GM19438 (cell line): ENCODE results near the gene LOXL1.
"Not testable (repeated sequence)": the region's sequence is repeated elsewhere in the genome, so short reads cannot be mapped to it uniquely, and the experiment has no call there.

ENCODE experiments used
- ATAC-seq: cut with Tn5 transposase; IDR thresholded peaks from one replicate; pipeline ENCODE4 v1.9.1; 2021; ENCODE audit warnings: low read depth; ENCODE audit not compliant: unreplicated experiment

Gene LOXL1

DNA sequence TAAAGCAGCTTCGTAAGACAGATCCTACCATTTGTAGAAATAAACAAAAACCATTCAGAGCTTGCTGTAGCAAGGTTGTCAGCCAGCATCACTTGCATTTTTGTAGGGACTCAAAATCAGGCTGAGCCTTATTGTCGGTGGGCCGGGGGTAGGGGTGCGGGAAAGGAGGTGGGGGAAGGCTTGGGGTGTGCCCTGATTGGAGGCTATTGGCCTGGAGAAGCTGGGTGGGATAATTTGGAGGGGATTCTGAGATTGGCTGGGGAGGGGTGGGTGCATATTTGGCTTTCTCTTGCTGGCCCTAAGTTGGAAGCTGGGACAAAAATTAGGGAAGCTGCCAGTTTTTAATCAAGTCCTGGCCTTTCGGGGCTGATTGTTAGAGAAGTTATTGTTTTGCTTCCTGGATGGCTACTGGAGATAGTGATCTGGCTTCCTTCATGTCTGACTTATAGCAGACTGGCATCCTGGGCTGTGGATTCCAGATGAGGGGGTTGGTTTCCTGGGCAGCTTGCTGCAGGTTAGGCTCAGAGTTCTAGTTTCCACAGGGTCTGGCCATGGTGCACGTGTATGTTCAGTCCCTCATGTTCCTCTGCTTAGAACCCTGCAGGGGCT, 43.0 kb downstream of the LOXL1 start:
- no peak for ATAC-seq

DNA sequence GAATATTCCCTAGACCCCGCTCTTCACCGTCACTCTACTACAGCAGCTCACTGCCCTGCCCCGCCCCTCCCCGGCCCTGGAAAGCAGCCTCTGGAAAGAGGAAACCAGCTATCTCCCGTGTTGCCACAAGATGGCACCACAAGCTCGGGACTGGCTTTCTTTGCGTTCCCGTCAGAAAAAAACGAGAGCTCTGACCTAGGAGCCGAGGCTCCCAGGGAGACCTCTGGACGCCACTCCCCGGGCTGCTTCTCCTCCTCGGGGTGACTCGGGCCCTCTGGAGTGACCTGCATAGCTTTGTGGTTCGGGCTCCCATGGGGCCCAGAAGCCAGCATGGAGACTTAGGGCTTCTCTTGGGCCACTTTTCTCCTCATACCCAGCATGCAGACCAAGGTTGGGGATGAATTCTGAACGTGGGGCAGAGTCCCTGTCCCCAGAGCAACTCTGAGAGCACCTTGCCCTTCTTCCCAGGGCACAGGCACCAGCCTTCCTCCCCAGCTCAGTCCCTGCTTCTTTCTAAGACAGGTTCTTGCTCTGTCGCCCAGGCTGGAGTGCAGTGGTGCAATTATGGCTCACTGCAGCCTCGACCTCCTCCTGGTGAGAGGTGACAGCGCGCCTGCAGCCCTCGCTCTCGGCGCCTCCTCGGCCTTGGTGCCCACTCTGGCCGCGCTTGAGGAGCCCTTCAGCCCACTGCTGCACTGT, 46.9 kb downstream of the LOXL1 start:
- ATAC-seq = no peak

DNA sequence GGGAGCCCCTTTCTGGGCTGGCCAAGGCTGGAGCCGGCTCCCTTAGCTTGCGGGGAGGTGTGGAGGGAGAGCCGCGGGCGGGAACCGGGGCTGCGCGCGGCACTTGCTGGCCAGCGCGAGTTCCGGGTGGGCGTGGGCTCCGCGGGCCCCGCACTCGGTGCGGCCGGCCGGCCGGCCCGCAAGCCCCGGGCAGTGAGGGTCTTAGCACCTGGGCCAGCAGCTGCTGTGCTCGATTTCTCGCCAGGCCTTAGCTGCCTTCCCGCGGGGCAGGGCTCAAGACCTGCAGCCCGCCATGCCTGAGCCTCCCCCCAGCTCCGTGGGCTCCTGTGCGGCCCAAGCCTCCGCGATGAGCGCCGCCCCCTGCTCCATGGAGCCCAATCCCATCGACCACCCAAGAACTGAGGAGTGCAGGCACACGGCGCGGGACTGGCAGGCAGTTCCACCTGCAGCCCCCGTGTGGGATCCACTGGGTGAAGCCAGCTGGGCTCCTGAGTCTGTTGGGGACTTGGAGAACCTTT, 47.5 kb downstream of the LOXL1 start:
- ATAC-seq = not testable (repeated sequence)

DNA sequence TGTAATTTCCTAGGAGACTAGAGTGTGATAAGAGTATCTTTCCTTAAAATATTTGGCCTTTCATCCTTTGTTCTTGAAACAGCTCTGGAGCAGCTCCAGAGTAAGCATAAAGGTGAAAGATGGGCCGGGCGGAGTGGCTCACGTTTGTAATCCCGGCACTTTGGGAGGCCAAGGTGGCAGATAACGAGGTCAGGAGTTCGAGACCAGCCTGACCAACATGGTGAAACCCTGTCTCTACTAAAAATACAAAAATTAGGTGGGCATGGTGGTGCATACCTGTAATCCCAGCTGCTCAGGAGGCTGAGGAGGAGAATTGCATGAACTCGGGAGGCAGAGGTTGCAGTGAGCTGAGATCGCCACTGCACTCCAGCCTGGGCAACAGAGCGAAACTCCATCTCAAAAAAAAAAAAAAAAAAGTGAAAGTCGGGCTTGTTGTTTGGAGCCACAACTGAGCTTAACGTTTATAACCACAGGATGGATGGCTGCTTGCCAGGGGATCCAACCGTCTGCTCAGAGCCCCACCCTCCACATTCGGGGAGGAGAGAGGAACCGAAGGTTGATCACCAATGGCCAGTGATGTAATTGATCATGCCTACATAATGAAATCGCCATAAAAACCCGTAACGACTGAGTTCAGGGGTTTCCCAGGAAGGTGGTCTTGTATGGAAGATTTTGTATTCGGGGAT, 49.3 kb downstream of the LOXL1 start:
- not testable (repeated sequence) for ATAC-seq

DNA sequence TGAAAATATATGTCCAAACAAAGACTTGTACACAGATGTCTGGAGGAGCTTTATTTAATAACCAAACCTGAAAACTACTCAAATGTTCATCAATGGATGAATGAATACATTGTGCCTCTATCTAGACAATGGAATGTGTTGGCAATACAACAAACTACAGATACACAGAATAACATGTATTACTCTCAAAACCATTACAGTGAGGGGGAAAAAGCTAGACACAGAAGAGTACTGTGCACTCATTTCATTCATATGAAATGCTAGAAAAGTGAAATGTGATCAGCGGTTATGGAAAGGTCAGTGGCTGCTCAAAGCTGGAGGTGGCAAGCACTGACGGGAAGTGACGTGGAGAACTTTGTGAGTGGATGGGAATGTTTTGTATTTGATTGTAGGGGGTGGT, 52.6 kb downstream of the LOXL1 start:
- no peak for ATAC-seq

DNA sequence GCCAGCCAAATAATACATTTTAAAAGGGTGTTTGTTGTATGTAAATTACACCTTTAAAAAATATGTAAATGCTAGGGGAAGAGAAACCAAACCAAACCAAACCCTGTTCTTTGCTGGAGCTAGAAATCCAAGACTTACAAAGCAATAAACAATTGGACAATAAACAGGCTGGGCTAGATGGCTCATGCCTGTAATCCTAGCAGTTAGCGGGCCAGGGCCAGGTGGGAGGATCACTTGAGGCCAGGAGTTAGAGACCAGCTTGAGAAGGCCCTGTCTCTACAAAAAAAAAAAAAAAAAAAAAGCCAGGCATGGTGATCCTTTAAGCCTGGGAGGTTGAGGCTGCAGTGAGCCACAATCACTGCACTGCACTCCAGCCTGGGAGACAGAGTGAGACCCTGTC, 53.4 kb downstream of the LOXL1 start:
- ATAC-seq = no peak

DNA sequence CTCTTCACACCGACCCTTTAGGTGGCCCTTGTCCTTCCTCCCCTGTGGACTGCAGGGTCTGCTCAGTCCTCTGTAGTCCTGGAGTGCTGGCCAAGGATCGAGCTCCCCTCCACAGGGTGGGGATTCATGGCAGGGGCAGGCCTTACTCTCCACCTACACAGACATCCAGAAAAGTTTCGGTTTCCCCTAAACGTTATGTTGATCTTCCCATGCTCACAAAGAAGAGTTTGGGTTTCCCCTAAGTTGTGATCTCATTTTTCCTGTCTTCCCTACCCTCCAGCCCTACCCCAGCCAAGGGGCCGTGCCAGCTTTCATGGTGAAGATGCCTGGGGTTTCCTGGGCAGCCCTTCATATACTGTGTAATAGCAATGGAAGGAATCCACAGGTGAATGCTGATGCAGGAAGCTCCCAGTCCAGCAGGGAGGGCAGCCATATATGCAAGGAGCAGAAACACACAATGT, 55.5 kb downstream of the LOXL1 start:
- ATAC-seq = no peak

DNA sequence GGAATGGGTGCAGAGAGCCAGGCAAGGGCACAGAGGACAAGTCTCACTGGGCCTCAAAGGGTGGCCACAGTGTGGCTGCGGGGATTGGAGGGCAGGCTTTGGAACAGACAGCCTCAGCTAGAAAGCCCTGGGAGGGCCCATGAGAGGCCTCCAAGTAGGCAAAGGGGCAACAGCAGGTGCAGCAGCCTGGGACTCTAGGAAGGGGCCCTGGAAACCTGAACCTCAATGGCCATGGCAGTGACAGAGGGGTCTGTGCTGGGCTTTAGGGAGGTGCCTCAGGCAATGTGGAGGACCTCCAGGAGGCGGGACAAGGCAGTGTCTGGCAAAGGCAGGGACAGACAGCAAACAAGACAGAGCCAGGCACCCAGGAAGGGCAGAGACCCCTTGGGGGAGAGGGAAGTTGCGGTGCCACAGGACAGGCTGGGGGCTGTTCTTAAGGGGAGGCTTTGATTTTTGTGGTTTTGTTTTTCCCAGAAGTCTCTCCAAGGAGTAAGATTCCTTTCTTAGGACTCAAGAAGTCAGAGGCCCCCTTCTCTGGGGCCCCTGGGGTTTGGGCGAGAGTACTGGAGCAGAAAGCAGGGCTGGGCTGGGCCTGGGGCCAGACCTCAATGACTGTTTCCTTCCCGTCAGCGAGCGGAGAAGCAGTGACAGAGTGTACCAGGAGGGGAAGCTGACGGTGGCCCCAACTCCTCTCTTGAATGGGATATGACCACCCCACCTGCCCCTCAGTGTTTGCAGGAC, 56.1 kb downstream of the LOXL1 start:
- peak; percentile 73 for ATAC-seq

DNA sequence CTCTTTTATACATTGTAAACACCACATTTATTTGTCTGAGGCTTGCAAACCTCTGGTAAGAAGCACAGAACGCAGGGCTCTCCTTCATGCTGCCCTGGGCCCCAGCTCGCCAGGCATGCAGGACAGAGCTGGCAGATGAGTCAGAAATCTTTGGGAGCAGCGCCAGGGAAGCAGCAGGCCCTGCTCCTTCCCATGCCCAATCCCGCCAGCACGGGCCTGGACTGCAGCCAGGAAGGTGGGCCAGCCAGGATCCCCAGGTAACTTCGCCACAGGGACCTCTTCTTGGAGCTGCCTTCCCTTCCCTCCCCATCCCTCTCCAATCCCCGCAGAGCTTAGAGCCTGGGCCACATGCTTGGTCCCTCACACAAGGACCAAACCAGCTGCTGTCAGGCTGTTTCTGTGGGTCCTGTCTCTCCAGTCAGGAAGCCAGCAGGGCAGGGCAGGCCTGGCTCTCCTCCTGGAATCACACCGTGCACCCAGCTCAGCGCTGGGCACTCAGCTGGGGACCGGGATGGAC, 57.0 kb downstream of the LOXL1 start:
- ATAC-seq = no peak

DNA sequence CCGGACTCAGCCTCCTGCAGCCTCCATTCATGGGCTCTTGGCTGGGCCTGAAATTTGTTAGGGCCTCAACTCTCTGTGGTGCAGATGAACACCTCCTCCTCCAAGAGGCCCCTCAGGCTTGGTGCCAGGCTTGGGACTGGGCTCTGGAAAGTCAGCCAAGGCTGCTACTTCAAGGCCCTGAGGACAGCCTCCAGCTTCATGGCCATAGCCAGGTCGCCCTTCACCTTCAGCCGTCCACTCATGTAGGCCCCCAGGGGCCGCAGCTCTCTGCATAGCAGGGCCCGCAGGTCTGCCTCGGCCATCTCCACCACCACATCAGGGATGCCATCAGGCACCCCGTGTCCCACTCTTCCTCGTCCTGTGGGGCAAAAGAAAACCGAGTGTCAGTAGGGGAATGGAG, 57.5 kb downstream of the LOXL1 start:
- no peak for ATAC-seq

DNA sequence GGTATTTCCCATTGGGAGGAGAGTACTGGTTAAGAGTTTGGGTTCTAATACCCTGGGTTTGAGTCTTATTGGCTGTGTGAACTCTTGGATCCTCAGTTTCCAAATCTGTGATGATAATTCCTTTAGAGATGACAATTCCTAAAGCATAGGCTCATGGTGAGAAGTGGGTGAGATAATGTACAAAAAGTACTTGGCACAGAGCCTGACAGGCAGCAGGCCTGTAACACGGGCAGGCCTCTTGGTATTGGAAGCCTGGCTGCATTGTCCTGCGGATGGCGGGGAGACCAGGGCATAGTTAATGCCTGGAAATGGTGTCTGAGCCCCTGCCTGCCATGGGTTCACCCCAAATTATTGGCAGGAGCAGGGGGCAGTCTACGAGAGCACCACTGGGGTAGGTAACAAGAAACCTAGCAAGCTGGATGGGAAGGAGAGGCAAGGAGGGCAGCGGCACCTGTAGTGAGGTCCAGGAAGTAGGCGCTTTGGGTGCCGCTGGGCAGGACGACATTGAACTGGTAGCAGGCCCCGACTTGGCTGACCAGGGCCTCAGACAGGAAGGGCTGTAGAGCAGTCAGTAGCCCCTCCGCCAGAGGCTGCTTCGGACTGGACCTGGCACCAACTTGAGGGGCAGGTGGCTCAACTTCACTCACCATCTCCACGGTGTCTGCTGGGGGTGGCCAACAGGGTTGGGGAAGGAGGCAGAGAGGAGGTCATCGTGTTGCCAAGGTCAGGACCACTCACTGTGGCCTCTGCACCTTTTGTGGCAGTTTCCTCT, 58.1 kb downstream of the LOXL1 start:
- no peak for ATAC-seq

DNA sequence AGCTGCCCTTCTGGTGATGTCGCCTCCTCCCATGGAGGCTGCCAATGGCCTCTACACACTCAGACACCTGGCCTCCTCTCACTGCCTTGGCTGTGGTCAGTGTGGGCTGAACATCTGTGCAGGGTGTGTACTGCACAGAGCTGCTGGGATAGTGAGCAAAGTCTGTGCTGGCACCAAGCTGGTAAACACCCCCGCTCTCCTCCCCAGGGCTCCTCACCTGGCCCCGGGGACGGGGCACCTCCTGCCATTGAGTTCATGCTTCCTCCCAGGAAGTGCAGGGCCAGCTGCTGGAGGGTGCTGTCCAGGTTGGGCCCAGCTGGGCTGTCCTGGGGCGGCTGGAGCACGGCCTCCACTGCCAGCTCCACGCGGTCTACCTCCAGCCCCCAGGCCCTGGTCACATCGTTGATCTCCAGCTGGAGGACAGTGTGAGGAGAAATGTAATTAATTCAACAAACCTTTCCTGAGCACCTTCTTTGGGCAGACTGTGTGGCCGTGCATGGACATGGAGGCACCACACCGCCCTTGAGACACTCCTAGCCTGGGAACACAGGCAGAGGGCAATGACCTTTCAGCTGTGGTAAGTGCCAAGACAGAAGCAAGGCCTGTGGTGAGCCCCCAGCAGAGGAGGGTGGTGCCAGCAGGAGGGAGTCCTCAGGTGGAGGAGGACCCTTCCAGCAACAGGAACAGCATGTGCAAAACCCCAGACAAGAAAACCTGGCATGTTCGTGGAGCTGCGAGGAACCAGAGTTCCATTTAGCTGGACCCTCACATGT, 59.0 kb downstream of the LOXL1 start:
- no peak for ATAC-seq

DNA sequence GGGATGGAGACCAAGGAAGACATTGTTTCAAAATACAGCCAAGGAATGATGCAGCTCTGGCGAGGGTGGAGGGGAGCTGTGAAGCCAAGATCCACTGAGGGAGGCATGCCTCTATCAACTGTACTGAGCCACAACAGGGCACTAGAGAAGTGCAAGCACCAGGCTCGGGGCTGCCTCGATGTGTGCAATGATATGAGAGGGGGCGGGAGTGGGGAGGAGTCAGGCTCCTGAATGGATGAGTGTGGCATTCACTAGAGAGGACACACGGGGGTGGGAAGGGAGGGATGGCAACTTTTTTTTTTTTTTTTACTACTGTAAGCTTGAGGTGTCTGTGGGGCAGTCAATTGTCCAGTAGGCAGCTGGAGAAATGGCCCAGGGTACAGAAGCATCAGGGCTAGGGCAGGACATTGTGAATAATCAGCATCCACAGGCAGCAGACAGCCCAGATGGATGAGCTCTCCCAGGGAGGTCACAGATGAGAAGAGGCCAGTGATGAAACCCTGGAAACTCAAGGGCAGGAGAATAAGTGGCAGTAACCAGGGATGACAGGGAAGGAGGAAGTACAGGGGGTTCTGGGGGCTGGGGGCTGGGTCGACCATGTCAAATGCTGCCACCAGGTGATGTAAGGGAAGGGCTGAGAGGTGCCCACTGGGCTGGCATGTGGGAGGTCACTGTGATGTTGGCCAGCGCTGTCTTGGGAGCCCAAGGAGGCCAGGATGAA, 60.0 kb downstream of the LOXL1 start:
- ATAC-seq = no peak

DNA sequence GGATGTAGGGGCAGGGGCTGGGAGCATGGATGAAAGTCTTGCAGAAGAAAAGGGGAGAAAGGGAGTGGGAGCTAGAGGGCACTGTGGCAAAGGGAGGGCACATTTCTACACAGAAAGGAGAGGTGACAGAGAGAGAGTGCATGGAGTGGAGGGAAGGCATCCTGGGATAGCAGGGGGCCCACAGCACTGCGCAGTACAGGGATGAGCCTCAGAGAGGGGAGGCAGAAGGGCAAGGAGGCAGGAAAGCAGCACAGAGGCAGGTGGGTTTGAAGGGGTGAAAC, 60.5 kb downstream of the LOXL1 start:
- no peak for ATAC-seq

DNA sequence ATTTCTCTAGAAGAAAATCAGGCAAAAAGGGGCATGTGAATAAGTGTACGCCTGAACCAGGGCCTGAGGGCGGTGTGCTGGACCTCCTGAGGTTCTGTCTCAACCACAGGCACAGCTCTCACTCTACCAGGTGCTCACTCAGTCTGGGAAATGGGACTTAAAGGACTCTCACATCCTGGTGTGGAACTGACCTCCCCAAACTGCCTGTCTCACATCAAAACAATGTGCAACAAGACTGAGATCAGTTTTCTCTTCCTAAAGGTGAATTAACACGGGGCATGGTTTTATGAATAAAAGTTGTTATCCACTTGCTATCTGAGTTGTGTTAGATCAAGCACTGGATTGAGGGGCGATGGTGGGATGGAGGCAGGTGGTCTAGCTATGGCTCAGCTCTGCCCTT, 61.0 kb downstream of the LOXL1 start:
- ATAC-seq = no peak

DNA sequence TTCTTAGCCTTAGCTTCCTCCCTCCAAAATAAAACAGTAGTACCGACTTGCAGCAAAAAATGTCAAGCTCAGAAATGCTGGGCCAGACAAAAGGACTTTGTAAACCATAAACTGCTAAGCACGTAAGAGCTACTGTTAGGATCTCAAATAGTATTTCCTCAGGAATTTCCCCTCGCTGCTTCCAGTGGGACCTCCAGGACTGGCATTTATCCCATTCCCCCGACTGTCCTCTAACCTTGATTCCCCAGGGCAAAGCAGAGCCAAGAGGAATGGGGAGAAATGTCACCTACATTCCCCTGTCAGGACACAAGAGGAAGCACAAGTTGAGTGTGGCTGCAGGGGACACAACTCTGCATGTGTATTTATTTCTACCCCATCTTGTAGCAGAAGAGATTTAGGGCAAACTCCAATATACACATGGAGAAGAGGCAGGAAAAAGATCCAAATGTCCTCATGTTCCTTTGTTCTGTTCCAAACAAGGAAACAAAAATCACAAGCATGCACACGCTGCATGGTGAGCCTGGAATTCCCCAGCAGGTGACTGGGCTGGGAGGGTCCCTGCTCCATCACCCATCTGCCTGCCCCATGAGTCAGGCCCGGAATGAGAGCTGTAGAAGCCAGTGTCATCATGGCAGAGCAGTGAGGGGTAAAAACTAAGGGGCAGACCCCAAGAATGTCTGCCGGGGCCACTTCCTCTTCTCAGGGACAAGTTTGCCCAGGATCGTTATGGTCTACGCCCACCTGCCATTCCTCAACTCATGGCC, 61.6 kb downstream of the LOXL1 start:
- ATAC-seq = no peak

DNA sequence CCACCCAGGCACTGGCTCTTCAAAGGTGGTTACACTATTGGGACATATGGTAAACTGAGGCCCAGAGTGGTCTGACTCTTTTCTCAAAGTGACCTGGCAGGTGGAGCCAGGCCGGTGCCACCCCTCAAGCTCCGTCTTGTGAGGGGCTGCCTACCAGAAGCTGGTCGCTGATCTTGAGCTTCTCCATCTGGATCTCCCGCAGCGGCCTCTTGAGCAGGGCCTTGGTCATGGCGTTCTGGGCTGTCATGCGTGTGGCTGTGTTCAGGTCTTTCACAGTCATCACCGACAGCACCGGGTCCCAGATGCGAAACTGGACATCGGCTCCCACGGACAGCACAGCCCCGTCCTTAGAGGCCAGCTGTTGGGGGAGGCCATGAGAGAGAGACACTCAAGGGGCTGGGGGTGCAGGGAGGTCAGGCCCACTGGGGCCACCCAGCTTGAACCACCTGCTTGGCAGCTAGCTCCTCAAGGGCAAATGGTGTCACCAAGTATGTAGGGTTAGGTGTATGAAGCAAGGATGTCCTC, 62.2 kb downstream of the LOXL1 start:
- no peak for ATAC-seq
